ENCODE data around the gene CCSER2.

CCSER2 gene

GRCh38 chr10:84567133-84567532 is 238.7 kb downstream of the CCSER2 start:
- no peak for DNase-seq (ENCODE audit: extremely low spot score)
- CTCF ChIA-PET: no interaction called here
- POLR2A ChIA-PET: no interaction called here
- TF ChIP-seq TARDBP (IDR thresholded peaks at IDR 0.05) (no peak), PKNOX1 (IDR thresholded peaks at IDR 0.05) (no peak), BHLHE40 (IDR thresholded peaks at IDR 0.05; ENCODE audit: borderline replicate concordance) (no peak), ARNT (IDR thresholded peaks at IDR 0.05) (no peak), L3MBTL2 (conservative IDR thresholded peaks at IDR 0.05) (no peak), SUZ12 (IDR thresholded peaks at IDR 0.05) (no peak), CTBP1 (IDR thresholded peaks at IDR 0.05; ENCODE audit: borderline replicate concordance) (no peak), ZNF384 (IDR thresholded peaks at IDR 0.05) (no peak), FOXM1 (IDR thresholded peaks at IDR 0.05; ENCODE audit: borderline replicate concordance) (no peak), NFRKB (IDR thresholded peaks at IDR 0.05) (no peak)
